Lower leg skin (tissue), 3 donors: ENCODE data around the gene ALPL.

Experiments
- POLR2A ChIP-seq, 2 donors: fragments of 450-650 bp; IDR thresholded peaks; one replicate each; pipeline ENCODE4 v1.6.1; 2016 to 2017; ENCODE audit warnings: antibody characterized with exemption in 2 of 2, mild to moderate bottlenecking in 1 of 2, moderate library complexity in 1 of 2
- TF ChIP-seq, protein P1 (sequence below), 3 donors: fragments of 450-650 bp; IDR thresholded peaks; one replicate each; pipeline ENCODE4 v1.5.1; 2016; ENCODE audit warnings: antibody characterized with exemption in 3 of 3, mild to moderate bottlenecking in 3 of 3, moderate library complexity in 2 of 3

DNA sequence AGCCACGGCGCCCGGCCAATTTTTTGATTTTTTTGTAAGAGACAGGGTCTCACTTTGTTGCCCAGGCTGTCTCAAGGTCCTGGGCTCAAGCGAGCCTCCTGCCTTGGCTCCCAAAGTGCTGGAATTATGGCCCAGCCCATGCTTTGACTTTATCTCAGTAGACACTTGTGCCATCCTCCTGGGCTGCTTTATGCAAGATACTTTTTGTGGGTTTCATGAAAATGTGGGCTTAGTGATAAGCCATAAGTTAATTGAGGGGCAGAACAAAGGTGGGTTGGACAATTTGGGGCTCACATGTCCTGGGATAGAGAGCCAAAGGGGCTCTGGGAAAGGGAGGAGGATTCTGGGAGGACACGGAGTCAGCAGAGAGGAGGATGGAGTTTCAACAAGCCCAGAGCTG, 22.0 kb downstream of the ALPL start:
- TF ChIP-seq, protein P1, sequence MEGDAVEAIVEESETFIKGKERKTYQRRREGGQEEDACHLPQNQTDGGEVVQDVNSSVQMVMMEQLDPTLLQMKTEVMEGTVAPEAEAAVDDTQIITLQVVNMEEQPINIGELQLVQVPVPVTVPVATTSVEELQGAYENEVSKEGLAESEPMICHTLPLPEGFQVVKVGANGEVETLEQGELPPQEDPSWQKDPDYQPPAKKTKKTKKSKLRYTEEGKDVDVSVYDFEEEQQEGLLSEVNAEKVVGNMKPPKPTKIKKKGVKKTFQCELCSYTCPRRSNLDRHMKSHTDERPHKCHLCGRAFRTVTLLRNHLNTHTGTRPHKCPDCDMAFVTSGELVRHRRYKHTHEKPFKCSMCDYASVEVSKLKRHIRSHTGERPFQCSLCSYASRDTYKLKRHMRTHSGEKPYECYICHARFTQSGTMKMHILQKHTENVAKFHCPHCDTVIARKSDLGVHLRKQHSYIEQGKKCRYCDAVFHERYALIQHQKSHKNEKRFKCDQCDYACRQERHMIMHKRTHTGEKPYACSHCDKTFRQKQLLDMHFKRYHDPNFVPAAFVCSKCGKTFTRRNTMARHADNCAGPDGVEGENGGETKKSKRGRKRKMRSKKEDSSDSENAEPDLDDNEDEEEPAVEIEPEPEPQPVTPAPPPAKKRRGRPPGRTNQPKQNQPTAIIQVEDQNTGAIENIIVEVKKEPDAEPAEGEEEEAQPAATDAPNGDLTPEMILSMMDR (IDR thresholded peaks at IDR 0.05), result no peak
- TF ChIP-seq POLR2A (IDR thresholded peaks at IDR 0.05), result no peak
